Keratinocyte (primary cell): Measurements from ENCODE around the gene MRTFB. TPM values are rescaled to one million over a fixed set of nuclear protein-coding genes. Genes with fewer than 3 reads are reported as not detected.

Experiments
- DNase-seq: peaks from one replicate; pipeline ENCODE4 v3.0.0-alpha.2; 2011; ENCODE audit warnings: low read depth, missing footprints, low spot score
- FAIRE-seq: peaks from 2 replicates; lab custom pipeline; 2011; peaks lifted over from hg19 to GRCh38; lab: Jason Lieb, UNC
- H2AFZ ChIP-seq: 2 replicates; pipeline ENCODE4 v1.6.0; 2012; ENCODE audit warnings: low read length, control low read depth, inconsistent platforms; ENCODE audit not compliant: control insufficient read depth
- H3K27ac ChIP-seq: 2 replicates; pipeline ENCODE4 v1.5.1; 2011; ENCODE audit warnings: low read length; ENCODE audit not compliant: control insufficient read depth, insufficient read depth
- H3K27me3 ChIP-seq: 3 replicates; pipeline ENCODE4 v1.6.0; 2011; ENCODE audit warnings: low read length; ENCODE audit not compliant: control insufficient read depth, insufficient read depth; ENCODE audit errors: extremely low read depth
- H3K36me3 ChIP-seq, 2 experiments: 2 replicates in 1 of 2; 3 replicates in 1 of 2; pipeline ENCODE4 v1.5.1; 2011; ENCODE audit warnings: low read length in 2 of 2, mild to moderate bottlenecking in 1 of 2; ENCODE audit not compliant: control insufficient read depth in 2 of 2, insufficient read depth in 2 of 2; ENCODE audit errors: extremely low read depth in 1 of 2
- H3K4me1 ChIP-seq: 3 replicates; pipeline ENCODE4 v1.5.1; 2011; ENCODE audit warnings: low read length; ENCODE audit not compliant: control insufficient read depth, insufficient read depth; ENCODE audit errors: extremely low read depth
- H3K4me2 ChIP-seq: 3 replicates; pipeline ENCODE4 v1.6.0; 2011; ENCODE audit warnings: low read depth, low read length; ENCODE audit not compliant: control insufficient read depth, insufficient read depth; ENCODE audit errors: extremely low read depth
- H3K4me3 ChIP-seq, 3 experiments: fragments of 200-600 bp in 1 of 3; sonication (generic) in 1 of 3; 2 replicates in 2 of 3; 3 replicates in 1 of 3; pipeline ENCODE4 v1.5.1; 2011 to 2016; ENCODE audit warnings: low read length in 3 of 3, mild to moderate bottlenecking in 3 of 3, control low read depth in 2 of 3, inconsistent platforms in 1 of 3, low read depth in 1 of 3, mixed read lengths in 1 of 3, mixed run types in 1 of 3, moderate library complexity in 1 of 3; ENCODE audit not compliant: control insufficient read depth in 2 of 3, insufficient read depth in 2 of 3; ENCODE audit errors: extremely low read depth in 1 of 3
- H3K79me2 ChIP-seq: 2 replicates; pipeline ENCODE4 v1.6.0; 2012; ENCODE audit warnings: low read length; ENCODE audit not compliant: control insufficient read depth, insufficient read depth
- H3K9ac ChIP-seq: 3 replicates; pipeline ENCODE4 v1.6.0; 2011; ENCODE audit warnings: low read length; ENCODE audit not compliant: control insufficient read depth, insufficient read depth; ENCODE audit errors: extremely low read depth
- H3K9me1 ChIP-seq: 3 replicates; pipeline ENCODE4 v1.6.0; 2011; ENCODE audit warnings: low read length; ENCODE audit not compliant: control insufficient read depth, insufficient read depth; ENCODE audit errors: extremely low read depth
- H3K9me3 ChIP-seq: 2 replicates; pipeline ENCODE4 v1.5.1; 2012; ENCODE audit warnings: low read depth, low read length; ENCODE audit not compliant: control insufficient read depth
- H4K20me1 ChIP-seq: 3 replicates; pipeline ENCODE4 v1.6.0; 2011; ENCODE audit warnings: low read length; ENCODE audit not compliant: control insufficient read depth, insufficient read depth; ENCODE audit errors: extremely low read depth
- CTCF ChIP-seq, 3 experiments: IDR thresholded peaks in 1 of 3; conservative IDR thresholded peaks in 1 of 3; optimal IDR thresholded peaks in 1 of 3; 2 replicates in 2 of 3; 3 replicates in 1 of 3; pipeline versions ENCODE3 to v1.5.1; 2011; ENCODE audit warnings: low read length in 3 of 3, mild to moderate bottlenecking in 3 of 3, moderate library complexity in 2 of 3, control low read depth in 1 of 3, inconsistent platforms in 1 of 3; ENCODE audit not compliant: insufficient read depth in 2 of 3; ENCODE audit errors: extremely low read depth in 1 of 3
- EZH2 ChIP-seq: IDR thresholded peaks from one replicate; pipeline ENCODE4 v1.6.1; 2012; ENCODE audit warnings: inconsistent platforms, mild to moderate bottlenecking, low read length, moderate library complexity
- dilution Hi-C: fragments of 300-500 bp; cut with MboI; formaldehyde crosslinking; loops from one replicate; pipeline ENCODE4 v1.7.0; 2020; ENCODE audit warnings: low sequenced_read_pairs; ENCODE audit not compliant: extremely low pct_ligation_motif_present
- polyA plus RNA-seq, 5 experiments: library from polyadenylated mRNA; depleted of rRNA in 3 of 5; stranded (reverse) in 3 of 5; stranded (forward) in 1 of 5; unstranded in 1 of 5; fragments of >200 nt; gene quantifications; 1 replicate in 1 of 5; 2 replicates in 3 of 5; 3 replicates in 1 of 5; pipeline versions ENCODE4 v1.2.1 to v1.2.3, GENCODE V29; 2011 to 2012; ENCODE audit warnings: missing spikeins in 2 of 5, low read depth in 1 of 5, low replicate concordance in 1 of 5

The MRTFB gene
- polyA plus RNA-seq, 1 donor (not counting 4 experiments of a cell fraction or from before 2014, with no cell fraction given), result 12.1 TPM

- Histone ChIP-seq H3K36me3 (no peaks in the 10 kb centered on the region), H3K9ac (no peak overlapping the region), H3K4me2 (no peak overlapping the region), H3K79me2 (no peaks in the 10 kb centered on the region), H3K9me1 (no peaks in the 10 kb centered on the region), H3K27me3 (no peaks in the 10 kb centered on the region), H3K9me3 (no peaks in the 10 kb centered on the region), H3K27ac (no peak overlapping the region), H4K20me1 (no peaks in the 10 kb centered on the region), H3K4me3 (no peak overlapping the region), H2AFZ (no peak overlapping the region), H3K4me1 (no peaks in the 10 kb centered on the region)
- FAIRE-seq, result no peak
- TF ChIP-seq EZH2, result no peak
- no peak for TF ChIP-seq CTCF (optimal IDR thresholded peaks at IDR 0.05 in 1 of 3, IDR thresholded peaks at IDR 0.05 in 1 of 3, conservative IDR thresholded peaks at IDR 0.05 in 1 of 3; ENCODE audit: extremely low read depth in 1 of 3, insufficient read depth in 2 of 3, low read length in 3 of 3)
- no peak for DNase-seq
- dilution Hi-C loops, result no loop called here
These were observed 41.5 kb upstream of the MRTFB start for GRCh38 chr16:14029658-14030057.

- FAIRE-seq (no peak), DNase-seq (no peak)
- no peaks in the 10 kb centered on the region for H3K36me3 ChIP-seq
- no peak for TF ChIP-seq CTCF (optimal IDR thresholded peaks at IDR 0.05 in 1 of 3, IDR thresholded peaks at IDR 0.05 in 1 of 3, conservative IDR thresholded peaks at IDR 0.05 in 1 of 3; ENCODE audit: extremely low read depth in 1 of 3, insufficient read depth in 2 of 3, low read length in 3 of 3)
- TF ChIP-seq EZH2, result no peak
- no peaks in the 10 kb centered on the region for H3K9me1 ChIP-seq
- no peak overlapping the region for H3K4me3 ChIP-seq
- no peak overlapping the region for H2AFZ ChIP-seq
- no peak overlapping the region for H3K27ac ChIP-seq
- no peaks in the 10 kb centered on the region for H4K20me1 ChIP-seq
- H3K4me1 ChIP-seq, result no peaks in the 10 kb centered on the region
- no peak overlapping the region for H3K4me2 ChIP-seq
- H3K79me2 ChIP-seq, result no peaks in the 10 kb centered on the region
- H3K9me3 ChIP-seq, result no peaks in the 10 kb centered on the region
- H3K9ac ChIP-seq, result no peak overlapping the region
- dilution Hi-C loops, result no loop called here
- H3K27me3 ChIP-seq, result no peaks in the 10 kb centered on the region
These were observed 36.0 kb upstream of the MRTFB start for GRCh38 chr16:14035092-14035491.
